Measurements from ENCODE around the gene CLCA4.

CLCA4 gene

GRCh38 chr1:86504137-86504479 lies 42.8 kb upstream of the CLCA4 start:
- Histone ChIP-seq H3K27ac (no peak overlapping the region), H3K4me1 (peaks cover 0 to 28% (median 0%) of the 10 kb centered on the region in 10 experiments; a peak in 6 of 20 replicates), H3K27me3 (peaks cover 0 to 7% (median 0%) of the 10 kb centered on the region in 11 experiments; a peak in 3 of 22 replicates), H3K9ac (no peak overlapping the region), H4K20me1 (no peaks in the 10 kb centered on the region), H3K36me3 (no peaks in the 10 kb centered on the region), H3K4me3 (no peak overlapping the region), H3K4me2 (peak overlapping the region in 2 of 11 experiments; percentile 43 to 47; a peak in 4 of 22 replicates), H3K9me3 (replicated peaks in 1 of 11) (no peaks in the 10 kb centered on the region)
- no peak for TF ChIP-seq Cebpa-rat (IDR thresholded peaks at IDR 0.05)

GRCh38 chr1:86504895-86505563 lies 41.8 kb upstream of the CLCA4 start:
- Histone ChIP-seq H3K27ac (no peak overlapping the region), H3K4me2 (no peak overlapping the region), H3K9me3 (replicated peaks in 1 of 11) (0 out of 22 replicates have a peak, but pooled peaks cover 0 to 2% (median 0%) of the 10 kb centered on the region in 11 experiments), H3K4me3 (no peak overlapping the region), H3K9ac (no peak overlapping the region), H4K20me1 (no peaks in the 10 kb centered on the region), H3K4me1 (peaks cover 0 to 28% (median 0%) of the 10 kb centered on the region in 10 experiments; a peak in 6 of 20 replicates), H3K27me3 (peaks cover 0 to 7% (median 0%) of the 10 kb centered on the region in 11 experiments; a peak in 3 of 22 replicates), H3K36me3 (no peaks in the 10 kb centered on the region)
- TF ChIP-seq Cebpa-rat (IDR thresholded peaks at IDR 0.05) = no peak

- no peak overlapping the region for H3K4me2 ChIP-seq
- H3K9ac ChIP-seq = no peak overlapping the region
- no peak overlapping the region for H3K4me3 ChIP-seq
- peaks cover 0 to 25% (median 0%) of the 10 kb centered on the region in 10 experiments; a peak in 6 of 20 replicates for H3K4me1 ChIP-seq
- no peak overlapping the region for H3K27ac ChIP-seq
- no peak for TF ChIP-seq Cebpa-rat (IDR thresholded peaks at IDR 0.05)
- H3K9me3 ChIP-seq (replicated peaks in 1 of 11) = 0 out of 22 replicates have a peak, but pooled peaks cover 0 to 4% (median 0%) of the 10 kb centered on the region in 11 experiments
- H3K27me3 ChIP-seq = peaks cover 0 to 7% (median 0%) of the 10 kb centered on the region in 11 experiments; a peak in 3 of 22 replicates
- no peaks in the 10 kb centered on the region for H4K20me1 ChIP-seq
- H3K36me3 ChIP-seq = no peaks in the 10 kb centered on the region
Measured at GRCh38 chr1:86505564-86505902, 41.3 kb upstream of the CLCA4 start.

GRCh38 chr1:86507935-86508582 lies 38.8 kb upstream of the CLCA4 start:
- peaks cover 0 to 13% (median 0%) of the 10 kb centered on the region in 10 experiments; a peak in 4 of 20 replicates for H3K4me1 ChIP-seq
- H3K4me3 ChIP-seq = no peak overlapping the region
- peaks cover 0 to 7% (median 0%) of the 10 kb centered on the region in 11 experiments; a peak in 3 of 22 replicates for H3K27me3 ChIP-seq
- H3K27ac ChIP-seq = no peak overlapping the region
- no peak overlapping the region for H3K4me2 ChIP-seq
- TF ChIP-seq Cebpa-rat (IDR thresholded peaks at IDR 0.05) = no peak
- H3K9me3 ChIP-seq (replicated peaks in 1 of 11) = 0 out of 22 replicates have a peak, but pooled peaks cover 0 to 4% (median 0%) of the 10 kb centered on the region in 11 experiments
- H3K36me3 ChIP-seq = no peaks in the 10 kb centered on the region
- H4K20me1 ChIP-seq = no peaks in the 10 kb centered on the region
- no peak overlapping the region for H3K9ac ChIP-seq

GRCh38 chr1:86508583-86508969 lies 38.3 kb upstream of the CLCA4 start:
- H3K4me2 ChIP-seq = no peak overlapping the region
- TF ChIP-seq Cebpa-rat (IDR thresholded peaks at IDR 0.05) = no peak

GRCh38 chr1:86515597-86515996 lies 31.3 kb upstream of the CLCA4 start:
- Histone ChIP-seq H3K27me3 (no peaks in the 10 kb centered on the region), H3K9ac (no peak overlapping the region), H3K36me3 (no peaks in the 10 kb centered on the region), H3K4me2 (no peak overlapping the region), H3K9me3 (replicated peaks in 1 of 11) (no peaks in the 10 kb centered on the region), H3K27ac (no peak overlapping the region), H3K4me3 (no peak overlapping the region), H4K20me1 (no peaks in the 10 kb centered on the region), H3K4me1 (no peaks in the 10 kb centered on the region)
- TF ChIP-seq Cebpa-rat (IDR thresholded peaks at IDR 0.05) = no peak

More at GRCh38 chr1:86508583-86508969, 38.3 kb upstream of the CLCA4 start:
- H3K27me3 ChIP-seq = peaks cover 0 to 7% (median 0%) of the 10 kb centered on the region in 11 experiments; a peak in 3 of 22 replicates
- H3K27ac ChIP-seq = no peak overlapping the region
- H3K36me3 ChIP-seq = no peaks in the 10 kb centered on the region
- peaks cover 0 to 8% (median 0%) of the 10 kb centered on the region in 10 experiments; a peak in 4 of 20 replicates for H3K4me1 ChIP-seq
- no peaks in the 10 kb centered on the region for H4K20me1 ChIP-seq
- 0 out of 22 replicates have a peak, but pooled peaks cover 0 to 4% (median 0%) of the 10 kb centered on the region in 11 experiments for H3K9me3 ChIP-seq (replicated peaks in 1 of 11)
- H3K9ac ChIP-seq = no peak overlapping the region
- H3K4me3 ChIP-seq = no peak overlapping the region

- Histone ChIP-seq H3K4me2 (no peak overlapping the region), H3K27me3 (no peaks in the 10 kb centered on the region), H3K27ac (no peak overlapping the region), H3K4me3 (no peak overlapping the region), H4K20me1 (no peaks in the 10 kb centered on the region), H3K9ac (no peak overlapping the region), H3K9me3 (replicated peaks in 1 of 11) (no peaks in the 10 kb centered on the region), H3K4me1 (no peaks in the 10 kb centered on the region), H3K36me3 (no peaks in the 10 kb centered on the region)
- TF ChIP-seq Cebpa-rat (IDR thresholded peaks at IDR 0.05) = no peak
Measured at GRCh38 chr1:86516335-86516734, 30.5 kb upstream of the CLCA4 start.

GRCh38 chr1:86517336-86517735 lies 29.5 kb upstream of the CLCA4 start:
- no peaks in the 10 kb centered on the region for H3K9me3 ChIP-seq (replicated peaks in 1 of 11)

GRCh38 chr1:86520789-86521521 lies 25.9 kb upstream of the CLCA4 start:
- Histone ChIP-seq H3K9ac (no peak overlapping the region), H3K27ac (no peak overlapping the region), H3K36me3 (no peaks in the 10 kb centered on the region)

More at GRCh38 chr1:86517336-86517735, 29.5 kb upstream of the CLCA4 start:
- Histone ChIP-seq H3K9ac (no peak overlapping the region), H3K4me1 (no peaks in the 10 kb centered on the region), H4K20me1 (no peaks in the 10 kb centered on the region), H3K4me3 (no peak overlapping the region), H3K27ac (no peak overlapping the region), H3K4me2 (no peak overlapping the region), H3K27me3 (no peaks in the 10 kb centered on the region), H3K36me3 (no peaks in the 10 kb centered on the region)
- TF ChIP-seq Cebpa-rat (IDR thresholded peaks at IDR 0.05) = no peak

More at GRCh38 chr1:86520789-86521521, 25.9 kb upstream of the CLCA4 start:
- Histone ChIP-seq H3K9me3 (replicated peaks in 1 of 11) (peaks cover 7 to 16% (median 10%) of the 10 kb centered on the region in 11 experiments), H3K4me1 (no peaks in the 10 kb centered on the region), H4K20me1 (no peaks in the 10 kb centered on the region), H3K4me3 (no peak overlapping the region), H3K4me2 (no peak overlapping the region), H3K27me3 (no peaks in the 10 kb centered on the region)
- TF ChIP-seq Cebpa-rat (IDR thresholded peaks at IDR 0.05) = no peak
